Neural crest cell (in vitro differentiated cells): ENCODE data around the gene FHIT. TPM values are rescaled to one million over a fixed set of nuclear protein-coding genes. Genes with fewer than 3 reads are reported as not detected.

ENCODE experiments used
- DNase-seq: peaks from one replicate; pipeline ENCODE4 v3.0.0; 2021; ENCODE audit warnings: low read depth, mixed read lengths, low spot score
- H3K27ac Mint-ChIP-seq: one replicate; pipeline ENCODE4 v1.8.0; 2021; ENCODE audit warnings: mild to moderate bottlenecking, mixed read lengths; ENCODE audit not compliant: unreplicated experiment
- H3K27me3 Mint-ChIP-seq: 2 replicates; pipeline ENCODE4 v1.8.0; 2021; ENCODE audit warnings: low read depth, mild to moderate bottlenecking, mixed read lengths
- H3K36me3 Mint-ChIP-seq: 2 replicates; pipeline ENCODE4 v1.8.0; 2021; ENCODE audit warnings: low read depth, mild to moderate bottlenecking, mixed read lengths
- H3K4me1 Mint-ChIP-seq: 2 replicates; pipeline ENCODE4 v1.8.0; 2021; ENCODE audit warnings: mixed read lengths
- H3K4me3 Mint-ChIP-seq: one replicate; pipeline ENCODE4 v1.8.0; 2021; ENCODE audit warnings: mild to moderate bottlenecking, mixed read lengths
- H3K9me3 Mint-ChIP-seq: 2 replicates; pipeline ENCODE4 v1.8.0; 2021; ENCODE audit warnings: mixed read lengths
- total RNA-seq: library from RNA; stranded (reverse); gene quantifications from 2 replicates; pipeline ENCODE4 v1.2.1, GENCODE V29; 2021
- TF ChIP-seq, protein P1 (sequence below): fragments of 200-600 bp; sonication (generic); conservative IDR thresholded peaks from 2 replicates; pipeline ENCODE4 v1.5.0; 2021; ENCODE audit warnings: antibody characterized with exemption, mild to moderate bottlenecking

Gene FHIT
- total RNA-seq, 1 donor from 2014 or later, result 5.2 TPM

DNA sequence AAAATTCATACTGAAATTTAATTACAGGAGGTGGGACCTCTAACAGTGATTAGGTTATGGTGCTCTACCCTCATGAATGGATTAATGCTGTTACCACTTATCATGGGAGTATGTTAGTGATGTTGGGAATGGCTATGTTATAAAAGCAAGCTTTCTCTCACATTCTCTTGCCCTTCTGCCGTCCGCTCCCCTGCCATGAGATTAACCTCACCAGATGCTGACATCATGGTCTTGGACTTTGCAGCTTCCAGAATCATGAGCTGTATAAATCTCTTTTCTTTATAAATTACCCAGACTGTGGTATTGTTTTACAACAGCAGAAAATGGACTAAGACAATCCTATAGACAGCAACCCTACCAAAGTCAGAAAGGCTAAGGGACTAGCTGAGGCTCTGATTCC lies 884.8 kb downstream of the FHIT start:
- Mint-ChIP-seq H3K36me3 (no peaks in the 10 kb centered on the region), H3K27me3 (no peaks in the 10 kb centered on the region), H3K4me3 (no peak overlapping the region), H3K4me1 (no peaks in the 10 kb centered on the region), H3K9me3 (no peaks in the 10 kb centered on the region), H3K27ac (no peak overlapping the region)
- TF ChIP-seq, protein P1, sequence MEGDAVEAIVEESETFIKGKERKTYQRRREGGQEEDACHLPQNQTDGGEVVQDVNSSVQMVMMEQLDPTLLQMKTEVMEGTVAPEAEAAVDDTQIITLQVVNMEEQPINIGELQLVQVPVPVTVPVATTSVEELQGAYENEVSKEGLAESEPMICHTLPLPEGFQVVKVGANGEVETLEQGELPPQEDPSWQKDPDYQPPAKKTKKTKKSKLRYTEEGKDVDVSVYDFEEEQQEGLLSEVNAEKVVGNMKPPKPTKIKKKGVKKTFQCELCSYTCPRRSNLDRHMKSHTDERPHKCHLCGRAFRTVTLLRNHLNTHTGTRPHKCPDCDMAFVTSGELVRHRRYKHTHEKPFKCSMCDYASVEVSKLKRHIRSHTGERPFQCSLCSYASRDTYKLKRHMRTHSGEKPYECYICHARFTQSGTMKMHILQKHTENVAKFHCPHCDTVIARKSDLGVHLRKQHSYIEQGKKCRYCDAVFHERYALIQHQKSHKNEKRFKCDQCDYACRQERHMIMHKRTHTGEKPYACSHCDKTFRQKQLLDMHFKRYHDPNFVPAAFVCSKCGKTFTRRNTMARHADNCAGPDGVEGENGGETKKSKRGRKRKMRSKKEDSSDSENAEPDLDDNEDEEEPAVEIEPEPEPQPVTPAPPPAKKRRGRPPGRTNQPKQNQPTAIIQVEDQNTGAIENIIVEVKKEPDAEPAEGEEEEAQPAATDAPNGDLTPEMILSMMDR, result no peak
- no peak for DNase-seq

DNA sequence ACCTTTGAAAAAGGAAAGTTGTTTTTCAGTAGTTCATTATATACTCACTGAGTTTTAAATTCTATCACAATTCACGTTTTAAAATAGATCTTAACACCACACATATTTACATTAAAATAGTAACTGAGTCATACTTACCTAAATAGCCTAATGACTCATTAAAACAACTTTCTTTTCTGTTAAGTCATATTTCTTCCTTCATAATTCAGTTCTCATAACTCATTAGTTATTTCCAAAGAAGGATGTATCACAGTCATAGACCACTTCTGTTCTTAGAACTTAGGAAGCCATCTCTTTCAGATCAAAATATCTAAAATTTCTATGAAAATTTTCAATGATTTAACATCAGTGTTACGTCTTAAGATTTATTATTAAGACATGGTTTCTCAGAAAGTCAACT lies 885.9 kb downstream of the FHIT start:
- TF ChIP-seq, protein P1, result no peak
- Mint-ChIP-seq H3K9me3 (no peaks in the 10 kb centered on the region), H3K27me3 (no peaks in the 10 kb centered on the region), H3K4me1 (no peaks in the 10 kb centered on the region), H3K36me3 (no peaks in the 10 kb centered on the region), H3K27ac (no peak overlapping the region), H3K4me3 (no peak overlapping the region)
- no peak for DNase-seq

DNA sequence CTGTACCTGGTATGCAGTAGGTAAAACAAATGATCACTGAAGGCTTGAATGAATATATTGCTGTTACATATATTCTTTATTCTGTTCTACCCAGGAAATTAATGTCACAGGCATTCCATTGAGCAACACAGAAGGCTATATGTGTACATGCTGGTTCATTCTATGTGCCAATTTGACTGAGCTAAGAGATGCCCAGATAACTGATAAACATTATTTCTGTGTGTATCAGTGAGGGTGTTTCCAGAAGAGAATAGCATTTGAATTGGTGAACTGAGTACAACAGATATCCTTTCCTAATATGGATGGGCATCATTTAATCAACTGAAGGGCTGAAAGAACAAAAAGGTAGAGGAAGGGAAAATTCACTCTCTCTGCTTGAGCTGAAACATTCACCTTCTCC lies 886.8 kb downstream of the FHIT start:
- Mint-ChIP-seq H3K4me3 (no peak overlapping the region), H3K36me3 (no peaks in the 10 kb centered on the region), H3K4me1 (no peaks in the 10 kb centered on the region), H3K27me3 (no peaks in the 10 kb centered on the region), H3K27ac (no peak overlapping the region), H3K9me3 (no peaks in the 10 kb centered on the region)
- TF ChIP-seq, protein P1, result no peak
- DNase-seq, result no peak

DNA sequence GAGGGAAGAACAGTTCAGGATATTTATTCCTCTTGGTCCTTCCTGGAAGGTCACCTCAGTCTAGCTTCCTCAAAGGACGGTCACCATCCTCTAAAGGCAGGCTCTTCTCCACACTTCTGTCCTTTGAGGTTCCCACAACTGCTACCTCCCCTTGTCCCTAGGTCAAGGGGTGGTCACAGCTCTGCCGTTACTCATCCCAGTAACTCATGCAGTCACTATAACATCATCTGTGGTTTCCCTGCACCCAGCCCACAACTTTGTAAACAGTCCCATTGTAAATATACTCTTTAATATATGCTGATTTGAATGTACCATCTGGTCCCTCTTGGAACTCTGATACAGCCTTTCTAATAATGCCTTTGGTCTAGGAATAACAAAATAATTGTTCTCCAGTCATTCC lies 887.4 kb downstream of the FHIT start:
- Mint-ChIP-seq H3K4me1 (no peaks in the 10 kb centered on the region), H3K4me3 (no peak overlapping the region), H3K27ac (no peak overlapping the region), H3K27me3 (no peaks in the 10 kb centered on the region), H3K36me3 (no peaks in the 10 kb centered on the region), H3K9me3 (peaks cover 2% of the 10 kb centered on the region)
- TF ChIP-seq, protein P1, result no peak
- no peak for DNase-seq

DNA sequence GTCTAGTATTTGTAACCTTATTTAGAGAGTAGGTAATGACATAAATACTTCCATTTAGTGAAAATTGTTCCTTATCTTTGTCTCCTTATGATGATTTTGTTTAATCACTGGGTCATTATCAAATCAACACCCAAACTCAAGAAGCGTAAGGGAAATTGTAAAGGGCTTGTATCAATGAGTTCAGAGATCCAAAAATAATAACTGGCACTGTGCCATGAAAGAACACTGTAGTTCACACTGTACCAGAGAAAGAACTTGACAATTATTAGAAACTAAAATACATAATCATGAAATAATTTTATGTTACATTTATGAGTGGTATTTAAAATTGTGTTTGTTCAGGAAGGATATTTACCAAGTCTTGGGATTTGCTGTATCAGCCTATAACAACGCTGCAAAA lies 895.4 kb downstream of the FHIT start:
- Mint-ChIP-seq H3K4me1 (no peaks in the 10 kb centered on the region), H3K4me3 (no peak overlapping the region), H3K27me3 (no peaks in the 10 kb centered on the region), H3K36me3 (no peaks in the 10 kb centered on the region), H3K9me3 (peaks cover 9% of the 10 kb centered on the region), H3K27ac (no peak overlapping the region)
- DNase-seq, result no peak
- TF ChIP-seq, protein P1, result no peak

DNA sequence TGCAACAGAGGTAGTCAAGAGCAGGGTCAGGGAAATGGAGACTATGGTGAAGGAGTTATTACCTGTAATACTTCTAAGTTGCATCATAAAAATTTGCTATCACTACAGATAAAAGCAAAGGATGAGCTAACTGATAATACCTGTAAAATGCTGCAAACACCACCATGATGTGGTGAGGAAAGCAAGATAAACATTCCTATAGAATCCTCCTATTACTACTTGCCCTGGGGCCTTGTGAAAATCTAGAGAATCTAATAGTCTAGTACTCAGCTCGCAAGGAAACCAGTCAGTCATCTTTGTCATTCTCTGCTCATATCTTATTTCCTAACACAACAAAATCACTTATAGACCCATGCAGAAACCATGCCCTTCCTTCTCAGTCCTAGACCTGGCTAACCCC lies 899.8 kb downstream of the FHIT start:
- Mint-ChIP-seq H3K27ac (no peak overlapping the region), H3K4me3 (no peak overlapping the region), H3K9me3 (no peaks in the 10 kb centered on the region), H3K27me3 (no peaks in the 10 kb centered on the region), H3K36me3 (no peaks in the 10 kb centered on the region), H3K4me1 (no peaks in the 10 kb centered on the region)
- TF ChIP-seq, protein P1, result no peak
- DNase-seq, result no peak
